Measurements from ENCODE around the gene GGACT.

GGACT gene

DNA sequence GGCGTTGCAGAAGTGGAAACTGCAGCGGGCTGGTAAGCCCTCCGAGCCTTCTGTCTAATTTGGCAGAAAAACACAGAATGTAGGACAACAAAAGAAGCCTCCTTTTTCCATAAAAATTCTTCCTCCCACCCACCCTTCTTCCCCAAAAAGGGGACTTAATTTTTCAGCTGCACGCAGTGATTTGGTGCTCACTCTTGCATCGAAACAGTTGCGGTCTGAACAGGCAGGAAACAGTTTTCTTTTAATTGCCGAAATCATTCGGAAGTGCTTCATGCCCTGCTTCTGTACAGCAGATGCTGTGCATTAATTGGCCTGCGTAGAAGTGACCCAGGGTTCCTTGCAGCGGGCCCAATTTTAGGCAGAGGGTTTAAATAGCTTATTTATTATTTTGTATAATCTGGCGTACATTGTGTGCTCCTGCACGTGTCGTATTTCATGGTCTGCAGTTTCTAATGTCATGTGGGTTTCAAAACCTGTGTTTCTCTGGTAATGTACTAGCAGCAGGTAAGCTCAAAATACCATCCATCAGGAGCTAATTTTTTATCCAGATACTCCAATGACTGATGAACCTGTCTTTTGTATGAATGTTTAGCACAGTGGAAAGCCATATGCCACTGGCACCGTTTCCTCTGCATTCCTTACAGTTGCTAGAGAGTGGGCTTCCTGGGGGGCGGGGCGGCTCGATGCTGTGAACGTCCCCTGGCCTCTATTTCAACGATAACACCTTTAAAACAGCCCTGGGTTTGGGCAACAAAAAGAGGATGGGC lies 66.6 kb downstream of the GGACT start:
- no peak overlapping the region for H3K4me3 ChIP-seq (ENCODE audit: low read depth, low read length)
- TF ChIP-seq, protein P1, sequence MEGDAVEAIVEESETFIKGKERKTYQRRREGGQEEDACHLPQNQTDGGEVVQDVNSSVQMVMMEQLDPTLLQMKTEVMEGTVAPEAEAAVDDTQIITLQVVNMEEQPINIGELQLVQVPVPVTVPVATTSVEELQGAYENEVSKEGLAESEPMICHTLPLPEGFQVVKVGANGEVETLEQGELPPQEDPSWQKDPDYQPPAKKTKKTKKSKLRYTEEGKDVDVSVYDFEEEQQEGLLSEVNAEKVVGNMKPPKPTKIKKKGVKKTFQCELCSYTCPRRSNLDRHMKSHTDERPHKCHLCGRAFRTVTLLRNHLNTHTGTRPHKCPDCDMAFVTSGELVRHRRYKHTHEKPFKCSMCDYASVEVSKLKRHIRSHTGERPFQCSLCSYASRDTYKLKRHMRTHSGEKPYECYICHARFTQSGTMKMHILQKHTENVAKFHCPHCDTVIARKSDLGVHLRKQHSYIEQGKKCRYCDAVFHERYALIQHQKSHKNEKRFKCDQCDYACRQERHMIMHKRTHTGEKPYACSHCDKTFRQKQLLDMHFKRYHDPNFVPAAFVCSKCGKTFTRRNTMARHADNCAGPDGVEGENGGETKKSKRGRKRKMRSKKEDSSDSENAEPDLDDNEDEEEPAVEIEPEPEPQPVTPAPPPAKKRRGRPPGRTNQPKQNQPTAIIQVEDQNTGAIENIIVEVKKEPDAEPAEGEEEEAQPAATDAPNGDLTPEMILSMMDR (IDR thresholded peaks at IDR 0.05; ENCODE audit: borderline replicate concordance, insufficient read depth, low read depth, low read length): no peak

- H3K4me3 ChIP-seq (ENCODE audit: low read depth, low read length): no peak overlapping the region
- TF ChIP-seq, protein P1 (IDR thresholded peaks at IDR 0.05; ENCODE audit: borderline replicate concordance, insufficient read depth, low read depth, low read length): no peak
Measured at GRCh38 chr13:100520936-100521850, 67.4 kb downstream of the GGACT start.

- TF ChIP-seq, protein P1 (IDR thresholded peaks at IDR 0.05; ENCODE audit: borderline replicate concordance, insufficient read depth, low read depth, low read length): no peak
- no peak overlapping the region for H3K4me3 ChIP-seq (ENCODE audit: low read depth, low read length)
Measured at GRCh38 chr13:100519626-100520025, 69.0 kb downstream of the GGACT start.

- TF ChIP-seq, protein P1 (IDR thresholded peaks at IDR 0.05; ENCODE audit: borderline replicate concordance, insufficient read depth, low read depth, low read length): no peak
- H3K4me3 ChIP-seq (ENCODE audit: low read depth, low read length): no peak overlapping the region
Measured at GRCh38 chr13:100518394-100519062, 70.1 kb downstream of the GGACT start.

DNA sequence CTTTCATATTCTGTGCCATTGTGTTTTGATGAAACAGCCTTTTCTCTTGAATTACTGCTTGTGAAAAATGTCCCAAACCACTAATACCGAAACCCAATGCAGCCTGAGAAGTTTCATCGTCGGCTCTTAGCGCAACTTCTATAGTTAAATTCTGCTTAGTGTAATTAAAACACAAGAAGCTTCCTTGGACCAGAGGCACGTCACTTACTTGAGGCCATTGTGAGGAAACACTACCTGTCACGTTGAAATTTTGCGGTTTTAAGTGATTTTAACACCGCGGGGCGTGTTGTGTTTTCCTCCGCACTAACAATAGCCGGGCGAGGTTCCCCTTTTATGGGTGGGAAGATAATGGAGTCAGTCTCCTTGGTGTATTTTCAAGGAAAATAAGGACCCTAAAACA lies 70.9 kb downstream of the GGACT start:
- TF ChIP-seq, protein P1 (IDR thresholded peaks at IDR 0.05; ENCODE audit: borderline replicate concordance, insufficient read depth, low read depth, low read length): no peak
- no peak overlapping the region for H3K4me3 ChIP-seq (ENCODE audit: low read depth, low read length)

DNA sequence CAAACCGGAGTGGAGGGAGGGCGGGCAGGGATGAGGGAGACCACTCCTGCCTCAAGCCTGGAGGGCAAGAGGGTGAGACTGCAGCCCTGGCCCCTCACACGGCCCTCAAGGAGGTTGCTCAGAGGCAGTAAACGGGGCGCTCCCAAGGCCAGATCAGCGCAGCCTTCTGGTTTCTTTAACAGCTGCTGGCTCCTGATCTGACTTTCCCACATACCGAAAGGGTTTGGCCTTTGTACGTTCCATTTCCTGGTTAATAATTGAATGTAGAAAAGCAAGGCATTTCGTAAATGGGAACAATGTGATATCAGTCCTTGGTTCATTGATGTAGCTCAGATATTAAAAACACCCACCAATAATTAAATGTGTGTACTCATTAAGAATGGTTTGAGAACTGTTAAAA lies 71.5 kb downstream of the GGACT start:
- TF ChIP-seq, protein P1 (IDR thresholded peaks at IDR 0.05; ENCODE audit: borderline replicate concordance, insufficient read depth, low read depth, low read length): no peak

More for the DNA sequence above, 71.5 kb downstream of the GGACT start:
- no peak overlapping the region for H3K4me3 ChIP-seq (ENCODE audit: low read depth, low read length)
